Kasumi-1 (cell line): ENCODE results near the gene PTBP3.
A peak's percentile ranks its signal among the peaks of the same experiment; 100 is the strongest.

Source experiments
- DNase-seq, 2 experiments: peaks; one replicate each; lab custom pipeline; 2025; lab: John Stamatoyannopoulos, UW

Gene PTBP3

DNA sequence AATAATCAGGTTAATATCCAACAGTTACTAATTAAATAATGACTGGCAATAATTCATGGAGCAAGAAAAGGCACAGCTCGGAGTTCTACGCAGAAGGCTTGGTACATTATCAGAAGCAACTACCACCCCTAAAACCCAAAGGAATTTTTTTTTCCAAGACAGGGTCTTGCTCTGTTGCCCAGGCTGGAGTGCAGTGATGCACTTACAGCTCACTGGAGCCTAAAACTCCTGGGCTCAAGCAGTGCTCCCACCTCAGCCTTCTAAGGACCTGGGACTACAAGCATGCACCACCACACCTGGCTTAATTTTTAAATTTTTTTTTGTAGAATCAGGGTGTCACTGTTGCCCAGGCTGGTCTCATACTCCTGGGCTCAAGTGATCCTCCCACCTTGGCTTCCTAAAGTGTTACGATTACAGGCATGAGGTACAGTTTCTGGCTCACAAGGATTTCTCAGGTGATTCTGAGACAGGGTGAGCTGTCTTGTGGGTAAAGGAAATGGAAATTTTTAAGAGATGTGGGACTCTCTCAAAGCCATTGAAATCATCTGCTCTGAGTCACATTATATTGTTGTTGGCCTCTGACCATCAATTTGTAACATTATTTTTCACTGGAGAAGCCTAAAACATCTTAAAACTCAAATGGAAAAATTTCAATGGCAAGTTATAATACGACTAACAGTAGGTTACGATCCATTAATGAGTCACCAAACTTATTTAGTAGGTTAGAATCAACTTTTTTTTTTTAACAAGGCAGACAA lies 26.8 kb upstream of the PTBP3 start:
- no peak for DNase-seq

GRCh38 chr9:112355427-112355897 lies 22.0 kb upstream of the PTBP3 start:
- no peak for DNase-seq

- DNase-seq = no peak
These were observed 20.8 kb upstream of the PTBP3 start for GRCh38 chr9:112354081-112354743.

DNA sequence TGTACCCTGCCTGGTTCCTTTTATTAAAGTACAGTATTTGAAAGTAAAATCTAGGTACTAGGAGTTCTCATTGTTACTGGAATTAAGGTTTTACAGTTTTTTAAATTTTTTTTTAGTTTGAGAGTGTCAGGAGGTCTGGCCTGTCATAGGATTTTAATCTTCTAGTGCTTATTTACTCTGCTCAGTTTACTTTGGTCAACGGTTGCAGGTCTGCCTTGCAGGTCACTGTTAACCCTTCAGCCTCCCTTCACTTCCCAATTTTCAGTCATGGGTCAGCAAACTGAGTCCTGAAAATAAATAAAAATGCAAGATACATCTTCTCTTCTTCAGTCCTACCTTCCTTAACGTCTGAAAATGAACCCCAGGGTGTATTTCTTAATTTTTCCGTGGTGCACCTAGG lies 18.8 kb upstream of the PTBP3 start:
- DNase-seq = no peak

- DNase-seq = no peak
These were observed 17.8 kb upstream of the PTBP3 start for GRCh38 chr9:112351184-112351583.

DNA sequence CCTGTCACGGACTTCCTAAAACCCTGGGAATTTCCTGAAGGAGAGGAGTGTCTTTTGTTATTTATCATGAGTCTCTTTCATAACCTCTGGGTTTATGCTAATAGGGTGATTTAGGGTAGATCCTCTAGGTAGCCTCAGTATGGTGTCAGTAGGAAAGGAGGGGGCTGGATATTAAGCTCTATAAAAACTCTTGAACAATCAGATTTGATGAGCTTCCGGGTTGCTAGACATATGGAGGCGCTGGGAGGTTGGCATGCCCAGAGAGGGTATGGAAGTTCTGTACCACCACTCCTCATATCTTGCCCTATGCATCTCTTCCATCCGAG lies 15.6 kb upstream of the PTBP3 start:
- DNase-seq = no peak

- no peak for DNase-seq
These were observed 15.0 kb upstream of the PTBP3 start for GRCh38 chr9:112348257-112349007.

DNA sequence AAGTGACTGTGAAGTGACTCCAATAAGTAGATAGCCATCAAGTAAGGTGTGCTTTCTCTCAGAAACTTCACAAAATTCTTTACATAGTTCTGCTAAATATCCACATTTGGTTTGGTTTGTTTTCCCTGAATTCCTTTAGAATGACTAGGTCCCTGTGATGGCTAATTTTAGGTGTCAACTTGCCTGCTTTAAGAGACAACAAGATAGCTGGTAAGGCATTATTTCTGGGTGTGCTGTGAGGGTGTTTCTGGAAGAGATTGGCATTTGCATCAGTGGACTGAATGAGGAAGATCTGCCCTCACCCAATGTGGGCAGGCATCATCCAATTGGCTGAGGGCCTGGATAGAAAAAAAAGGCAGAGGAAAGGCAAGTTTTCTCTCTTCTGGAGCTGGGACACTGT lies 8.3 kb upstream of the PTBP3 start:
- no peak for DNase-seq

- DNase-seq = no peak
These were observed 6.5 kb upstream of the PTBP3 start for GRCh38 chr9:112339886-112340285.

GRCh38 chr9:112338561-112338960 lies 5.1 kb upstream of the PTBP3 start:
- DNase-seq = no peak

DNA sequence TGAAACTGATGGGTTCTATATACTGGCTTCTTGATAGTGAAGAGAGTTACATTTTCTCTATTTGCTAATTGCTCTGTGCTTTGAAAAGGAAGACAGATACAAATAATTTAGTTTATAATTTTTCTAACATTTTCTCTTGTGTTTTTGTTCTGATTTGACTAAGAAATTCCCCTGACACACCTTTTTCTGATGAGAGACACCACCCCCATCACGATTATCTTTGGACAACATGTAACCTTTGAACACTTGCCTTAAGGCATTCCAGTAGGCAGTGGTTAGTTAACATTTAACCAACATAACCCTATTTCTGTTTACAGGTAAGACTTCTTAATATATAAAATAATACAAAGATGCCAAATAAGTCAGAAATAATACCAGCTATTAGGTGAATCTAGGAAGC lies 4.1 kb upstream of the PTBP3 start:
- DNase-seq = no peak

GRCh38 chr9:112334432-112334841 lies 1.0 kb upstream of the PTBP3 start:
- peak; percentile 47 to 76 for DNase-seq

DNA sequence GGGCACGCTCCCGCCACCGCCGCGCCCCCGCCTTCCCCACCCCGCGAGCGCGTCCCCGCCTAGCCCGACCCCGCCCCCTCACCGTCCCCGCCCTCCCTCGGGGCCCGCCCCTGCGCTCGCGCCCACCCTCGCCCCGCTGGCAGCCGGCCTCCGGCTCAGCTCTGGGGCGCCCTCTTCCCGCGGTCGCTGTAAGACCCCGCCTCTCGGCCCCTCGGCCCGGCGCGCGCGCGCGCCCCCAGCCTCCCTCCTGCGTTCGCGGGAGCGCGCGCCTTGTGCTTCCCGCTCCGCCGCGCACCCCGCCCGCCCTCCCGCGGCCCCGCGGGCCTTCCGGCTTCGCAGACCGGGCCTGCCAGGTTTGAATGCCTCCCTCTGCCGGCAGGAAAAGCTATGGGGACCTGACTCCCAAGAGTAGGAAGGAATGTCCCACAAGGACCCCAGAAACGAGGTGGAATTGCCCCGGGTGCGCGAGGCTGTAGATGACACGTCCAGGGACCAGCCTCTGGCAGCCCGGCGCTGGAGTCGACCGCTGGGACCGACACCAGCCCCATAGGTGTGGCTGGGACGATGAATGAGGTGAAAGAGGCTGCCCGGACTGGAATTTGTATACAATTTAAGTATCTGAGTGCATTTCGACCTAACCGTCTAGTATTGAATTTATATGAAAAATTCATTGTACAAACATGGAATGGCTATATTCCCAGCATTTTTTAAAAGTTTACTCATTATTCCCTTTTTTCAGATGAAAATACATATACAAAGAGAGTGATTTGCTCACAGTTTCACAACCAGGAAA lies 416 bp upstream of the PTBP3 start:
- DNase-seq = peak; percentile 86 to 91

DNA sequence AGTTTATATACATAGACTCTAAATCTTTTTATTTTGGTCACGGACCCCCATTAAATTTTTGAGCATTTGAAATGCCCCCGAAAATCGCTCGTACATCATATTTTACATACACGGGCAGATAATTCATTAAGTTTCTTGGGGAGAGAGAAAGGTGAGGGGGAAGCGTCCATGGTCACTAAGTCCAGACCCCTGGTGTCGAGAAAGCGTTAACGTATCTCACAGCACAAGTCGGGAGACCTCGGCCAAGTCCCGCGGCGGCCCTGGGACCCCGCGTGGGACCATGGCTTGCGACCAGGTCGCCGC lies 794 bp downstream of the PTBP3 start:
- DNase-seq = peak; percentile 50 to 60

GRCh38 chr9:112332214-112332613 lies 1.2 kb downstream of the PTBP3 start:
- peak; percentile 39 to 50 for DNase-seq

- DNase-seq = peak in 1 of 2 experiments; percentile 28
These were observed 1.8 kb downstream of the PTBP3 start for GRCh38 chr9:112331674-112331952.

DNA sequence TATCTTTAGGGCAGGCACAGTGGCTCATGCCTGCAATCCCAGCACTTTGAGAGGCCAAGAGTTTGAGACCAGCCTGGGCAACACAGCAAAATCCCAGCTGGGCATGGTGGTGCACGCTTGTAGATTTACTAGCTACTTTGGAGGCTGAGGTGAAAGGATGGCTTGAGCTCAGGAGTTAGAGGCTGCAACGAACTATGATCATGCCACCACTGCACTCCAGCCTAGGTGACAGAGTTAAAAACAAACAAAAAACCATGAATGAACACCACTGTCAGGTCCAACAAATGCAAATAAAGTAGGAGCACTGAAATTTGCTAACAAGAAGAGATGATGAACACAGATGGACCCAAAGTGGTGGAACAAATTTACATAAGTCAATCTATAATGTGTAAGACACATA lies 4.9 kb downstream of the PTBP3 start:
- DNase-seq = no peak

- DNase-seq = no peak
These were observed 5.5 kb downstream of the PTBP3 start for GRCh38 chr9:112327718-112328450.

DNA sequence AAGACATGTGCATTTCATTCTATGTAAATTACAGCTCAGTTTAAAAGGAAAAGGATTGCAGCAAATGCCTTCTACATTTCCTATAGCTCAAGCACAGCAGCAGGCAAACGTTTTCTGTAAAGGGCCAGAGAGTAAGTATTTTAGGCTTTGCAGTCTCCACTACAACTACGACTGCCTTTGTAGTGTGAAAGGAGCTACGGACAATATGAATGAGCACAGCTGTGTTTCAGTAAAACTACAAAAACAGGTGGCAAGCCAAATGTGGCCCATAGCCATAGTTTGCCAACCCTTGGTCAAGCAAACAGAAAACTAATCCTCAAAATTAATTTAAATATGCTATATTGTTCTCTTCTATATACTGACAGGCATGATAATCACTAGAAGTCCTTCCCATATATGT lies 7.2 kb downstream of the PTBP3 start:
- no peak for DNase-seq

GRCh38 chr9:112325600-112325999 lies 7.8 kb downstream of the PTBP3 start:
- no peak for DNase-seq

DNA sequence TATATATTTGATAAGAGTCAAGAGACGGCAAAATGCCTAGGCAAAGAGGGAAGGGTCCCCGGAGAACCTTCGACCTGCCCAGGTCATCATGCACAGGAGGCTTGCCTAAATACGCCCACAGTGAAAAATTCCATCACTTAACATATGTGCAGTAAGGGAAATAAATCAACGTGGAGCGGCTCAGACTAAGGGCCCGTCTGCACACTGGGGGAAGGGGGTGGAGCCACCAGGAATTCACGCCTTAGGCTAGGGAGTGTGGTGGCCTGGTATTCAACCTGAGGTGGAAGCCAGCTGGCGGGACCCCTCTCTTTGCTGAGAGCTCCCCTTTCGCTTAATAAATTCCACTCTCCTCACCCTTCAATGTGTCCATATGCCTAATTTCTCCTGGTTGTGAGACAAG lies 8.3 kb downstream of the PTBP3 start:
- DNase-seq = no peak

GRCh38 chr9:112323378-112323854 lies 10.0 kb downstream of the PTBP3 start:
- DNase-seq = no peak
